ENCODE results near the gene ADD3. TPM values are rescaled to one million over a fixed set of nuclear protein-coding genes. Genes with fewer than 3 reads are reported as not detected.
A peak's percentile ranks its signal among the peaks of the same experiment; 100 is the strongest.

The ADD3 gene
- total RNA-seq, 1 donor from 2014 or later = 94.6 TPM

- Histone ChIP-seq H3K9me3 (no peaks in the 10 kb centered on the region), H3K4me1 (peaks cover 11% of the 10 kb centered on the region), H3K36me3 (no peaks in the 10 kb centered on the region), H3K27me3 (ENCODE audit: low read depth) (peaks cover 29% of the 10 kb centered on the region), H3K4me3 (no peak overlapping the region), H3K27ac (no peak overlapping the region)
- DNase-seq (no peak), ATAC-seq (no peak)
- intact Hi-C loops (cut with DNase I) = no loop called here
- TF ChIP-seq, protein P1, sequence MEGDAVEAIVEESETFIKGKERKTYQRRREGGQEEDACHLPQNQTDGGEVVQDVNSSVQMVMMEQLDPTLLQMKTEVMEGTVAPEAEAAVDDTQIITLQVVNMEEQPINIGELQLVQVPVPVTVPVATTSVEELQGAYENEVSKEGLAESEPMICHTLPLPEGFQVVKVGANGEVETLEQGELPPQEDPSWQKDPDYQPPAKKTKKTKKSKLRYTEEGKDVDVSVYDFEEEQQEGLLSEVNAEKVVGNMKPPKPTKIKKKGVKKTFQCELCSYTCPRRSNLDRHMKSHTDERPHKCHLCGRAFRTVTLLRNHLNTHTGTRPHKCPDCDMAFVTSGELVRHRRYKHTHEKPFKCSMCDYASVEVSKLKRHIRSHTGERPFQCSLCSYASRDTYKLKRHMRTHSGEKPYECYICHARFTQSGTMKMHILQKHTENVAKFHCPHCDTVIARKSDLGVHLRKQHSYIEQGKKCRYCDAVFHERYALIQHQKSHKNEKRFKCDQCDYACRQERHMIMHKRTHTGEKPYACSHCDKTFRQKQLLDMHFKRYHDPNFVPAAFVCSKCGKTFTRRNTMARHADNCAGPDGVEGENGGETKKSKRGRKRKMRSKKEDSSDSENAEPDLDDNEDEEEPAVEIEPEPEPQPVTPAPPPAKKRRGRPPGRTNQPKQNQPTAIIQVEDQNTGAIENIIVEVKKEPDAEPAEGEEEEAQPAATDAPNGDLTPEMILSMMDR (IDR thresholded peaks at IDR 0.05) = no peak
These were observed 164.4 kb downstream of the ADD3 start for GRCh38 chr10:110172155-110172554.

- TF ChIP-seq, protein P1 (IDR thresholded peaks at IDR 0.05) = no peak
- Histone ChIP-seq H3K4me3 (no peak overlapping the region), H3K27me3 (ENCODE audit: low read depth) (peaks cover 10% of the 10 kb centered on the region), H3K36me3 (no peaks in the 10 kb centered on the region), H3K9me3 (no peaks in the 10 kb centered on the region), H3K4me1 (peaks cover 11% of the 10 kb centered on the region), H3K27ac (no peak overlapping the region)
- intact Hi-C loops (cut with DNase I) = no loop called here
- no peak for ATAC-seq
- DNase-seq = no peak
These were observed 166.4 kb downstream of the ADD3 start for GRCh38 chr10:110174201-110174600.

GRCh38 chr10:110174816-110175215, 167.0 kb downstream of the ADD3 start:
- no peaks in the 10 kb centered on the region for H3K9me3 ChIP-seq
- H3K4me3 ChIP-seq = no peak overlapping the region
- H3K4me1 ChIP-seq = peaks cover 9% of the 10 kb centered on the region
- TF ChIP-seq, protein P1 (IDR thresholded peaks at IDR 0.05) = no peak
- no peak overlapping the region for H3K27ac ChIP-seq
- H3K36me3 ChIP-seq = no peaks in the 10 kb centered on the region
- ATAC-seq = no peak
- peaks cover 10% of the 10 kb centered on the region for H3K27me3 ChIP-seq (ENCODE audit: low read depth)
- intact Hi-C loops (cut with DNase I) = no loop called here
- no peak for DNase-seq

- H3K4me1 ChIP-seq = peaks cover 3% of the 10 kb centered on the region
- no peaks in the 10 kb centered on the region for H3K36me3 ChIP-seq
- DNase-seq = no peak
- ATAC-seq = no peak
- intact Hi-C loops (cut with DNase I) = no loop called here
- peaks cover 6% of the 10 kb centered on the region for H3K27me3 ChIP-seq (ENCODE audit: low read depth)
- H3K9me3 ChIP-seq = no peaks in the 10 kb centered on the region
- no peak overlapping the region for H3K4me3 ChIP-seq
- no peak overlapping the region for H3K27ac ChIP-seq
- TF ChIP-seq, protein P1 (IDR thresholded peaks at IDR 0.05) = no peak
These were observed 167.6 kb downstream of the ADD3 start for GRCh38 chr10:110175406-110175805.

DNA sequence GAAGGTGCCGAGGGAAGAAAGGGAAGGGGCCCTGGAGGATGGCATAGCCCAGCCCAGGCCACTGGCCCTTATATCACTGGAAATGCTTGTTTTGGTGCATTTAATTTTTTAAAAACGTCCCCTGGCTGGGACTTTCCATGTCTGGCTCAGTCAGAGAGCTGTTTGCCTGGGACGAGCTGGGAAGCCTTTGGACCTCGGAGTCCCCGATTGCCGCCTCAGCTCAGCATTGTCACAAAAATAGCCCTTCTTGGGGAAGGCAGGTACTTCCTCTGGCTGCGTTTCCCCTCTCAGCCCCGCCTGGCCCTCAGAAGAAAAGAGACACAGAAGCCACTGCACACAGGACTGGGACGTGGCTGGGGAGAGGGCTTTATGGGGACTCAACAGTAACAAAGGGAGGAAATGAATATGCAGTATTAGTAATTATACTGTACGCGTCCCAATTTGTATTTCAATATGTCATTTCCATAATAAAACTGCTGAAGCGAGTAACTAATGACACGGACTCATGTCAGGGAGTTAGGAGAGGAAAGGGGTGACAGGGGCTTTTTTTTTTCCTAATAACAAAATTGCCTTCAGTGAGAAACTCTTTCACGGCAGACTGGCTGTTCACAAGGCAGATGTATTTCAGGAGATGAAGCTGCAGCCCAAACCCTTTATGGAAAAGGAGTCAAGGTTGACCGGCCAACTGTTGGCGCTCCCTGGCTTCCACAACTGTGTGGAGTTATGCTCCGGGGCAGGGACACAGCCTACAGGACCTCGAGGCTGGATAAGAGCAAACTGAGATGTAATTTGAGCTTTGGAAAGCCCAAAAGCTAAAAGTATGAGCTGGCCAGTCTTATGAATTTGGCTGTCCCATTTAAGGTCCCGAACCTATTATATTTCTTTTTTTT, 168.6 kb downstream of the ADD3 start:
- TF ChIP-seq, protein P1 (IDR thresholded peaks at IDR 0.05) = no peak
- ATAC-seq (no peak), DNase-seq (no peak)
- Histone ChIP-seq H3K9me3 (no peaks in the 10 kb centered on the region), H3K4me3 (no peak overlapping the region), H3K36me3 (no peaks in the 10 kb centered on the region), H3K4me1 (peaks cover 3% of the 10 kb centered on the region), H3K27me3 (ENCODE audit: low read depth) (no peaks in the 10 kb centered on the region), H3K27ac (peak overlapping the region; percentile 18)
- intact Hi-C loops (cut with DNase I) = no loop called here

All from lower lobe of right lung (tissue), 2 donors.